GM23248 (cell line): ENCODE measurements around the gene TNFRSF1B.

ENCODE experiments used
- EZH2 ChIP-seq: fragments of 200-600 bp; sonication (generic); IDR thresholded peaks from 2 replicates; pipeline ENCODE4 v1.6.1; 2018; ENCODE audit warnings: antibody characterized with exemption, mild to moderate bottlenecking; ENCODE audit not compliant: insufficient read depth, poor library complexity, severe bottlenecking
- EZH2phosphoT487 ChIP-seq: fragments of 200-600 bp; sonication (generic); IDR thresholded peaks from 2 replicates; pipeline ENCODE4 v1.6.1; 2018; ENCODE audit warnings: antibody characterized with exemption, moderate library complexity, mild to moderate bottlenecking, low read depth; ENCODE audit not compliant: insufficient read depth

GRCh38 chr1:12229835-12230548 lies 63.2 kb downstream of the TNFRSF1B start, which contains the start of gene VPS13D:
- TF ChIP-seq EZH2 (no peak), EZH2phosphoT487 (no peak)
